SU-DHL-6 (cell line): ENCODE data around the gene FBXO2.

Experiments used
- H2AFZ ChIP-seq: fragments of 200-600 bp; sonication (generic); 2 replicates; pipeline ENCODE4 v1.6.1; 2014; ENCODE audit warnings: low read depth, mild to moderate bottlenecking, moderate library complexity, mixed read lengths, antibody characterized with exemption, low read length; ENCODE audit not compliant: severe bottlenecking
- H3F3A ChIP-seq: fragments of 200-600 bp; shearing (Covaris generic); 2 replicates; pipeline ENCODE4 v1.6.0; 2016; ENCODE audit warnings: antibody characterized with exemption, mild to moderate bottlenecking; ENCODE audit not compliant: insufficient read depth
- H3K27ac ChIP-seq: fragments of 200-600 bp; sonication (generic); 2 replicates; pipeline ENCODE4 v1.5.1; 2016; ENCODE audit warnings: low read depth, mild to moderate bottlenecking, low read length, moderate library complexity, mixed read lengths
- H3K27me3 ChIP-seq: fragments of 200-600 bp; sonication (generic), shearing (Covaris generic); 2 replicates; pipeline ENCODE4 v1.6.0; 2014; ENCODE audit warnings: mild to moderate bottlenecking, low read length
- H3K36me3 ChIP-seq: fragments of 200-600 bp; sonication (generic); 2 replicates; pipeline ENCODE4 v1.6.1; 2014; ENCODE audit warnings: mild to moderate bottlenecking, low read length, mixed read lengths
- H3K4me2 ChIP-seq: fragments of 300-600, 200-600 bp; shearing (Covaris generic), sonication (generic); 2 replicates; pipeline ENCODE4 v1.6.0; 2014; ENCODE audit warnings: low read length, low read depth, mild to moderate bottlenecking; ENCODE audit not compliant: poor library complexity, severe bottlenecking
- H3K4me3 ChIP-seq: fragments of 200-600 bp; sonication (generic); 2 replicates; pipeline ENCODE4 v1.5.1; 2014; ENCODE audit warnings: antibody characterized with exemption, low read length, mild to moderate bottlenecking, mixed read lengths; ENCODE audit not compliant: insufficient read depth, poor library complexity, severe bottlenecking
- H3K79me2 ChIP-seq: fragments of 200-600 bp; sonication (generic); 2 replicates; pipeline ENCODE4 v1.6.1; 2014; ENCODE audit warnings: mild to moderate bottlenecking, low read length, moderate library complexity; ENCODE audit not compliant: insufficient read depth
- H3K9ac ChIP-seq: fragments of 200-600 bp; sonication (generic); 2 replicates; pipeline ENCODE4 v1.7.0; 2014; ENCODE audit warnings: mild to moderate bottlenecking, low read length
- H3K9me2 ChIP-seq: fragments of 200-600 bp; sonication (generic); replicated peaks from 2 replicates; pipeline ENCODE4 v1.6.1; 2014; ENCODE audit warnings: low read length; ENCODE audit not compliant: insufficient read depth
- H3K9me3 ChIP-seq: fragments of 200-600 bp; sonication (generic); 2 replicates; pipeline ENCODE4 v1.6.1; 2014; ENCODE audit warnings: low read length, mixed read lengths; ENCODE audit not compliant: insufficient read depth
- H4K20me1 ChIP-seq: fragments of 200-600 bp; sonication (generic); 2 replicates; pipeline ENCODE4 v1.6.1; 2014; ENCODE audit warnings: low read depth, mild to moderate bottlenecking, antibody characterized with exemption, low read length, moderate library complexity, mixed read lengths
- CTCF ChIP-seq: fragments of 200-600 bp; sonication (generic); IDR thresholded peaks from one replicate; pipeline ENCODE4 v1.5.1; 2017; ENCODE audit warnings: antibody characterized with exemption, mild to moderate bottlenecking, low read length, moderate library complexity; ENCODE audit not compliant: insufficient read depth, poor library complexity, severe bottlenecking
- EZH2phosphoT487 ChIP-seq: fragments of 200-600 bp; sonication (generic), shearing (Covaris generic); conservative IDR thresholded peaks from 2 replicates; pipeline ENCODE4 v1.6.1; 2018; ENCODE audit warnings: mild to moderate bottlenecking, antibody characterized with exemption, low read length, moderate library complexity, mixed read lengths

Gene FBXO2

GRCh38 chr1:11645670-11646265, 8.5 kb downstream of the FBXO2 start:
- H3K27me3 ChIP-seq = no peaks in the 10 kb centered on the region
- H4K20me1 ChIP-seq = no peaks in the 10 kb centered on the region
- no peak for TF ChIP-seq EZH2phosphoT487
- peak; percentile 63 for TF ChIP-seq CTCF
- H3K79me2 ChIP-seq = no peaks in the 10 kb centered on the region
- H3K4me2 ChIP-seq = no peak overlapping the region
- no peak overlapping the region for H2AFZ ChIP-seq
- H3K9ac ChIP-seq = no peak overlapping the region
- H3K9me2 ChIP-seq = no peaks in the 10 kb centered on the region
- no peak overlapping the region for H3K27ac ChIP-seq
- H3K9me3 ChIP-seq = no peaks in the 10 kb centered on the region
- H3K36me3 ChIP-seq = no peaks in the 10 kb centered on the region
- H3F3A ChIP-seq = no peaks in the 10 kb centered on the region
- H3K4me3 ChIP-seq = no peak overlapping the region

GRCh38 chr1:11645270-11645669, 9.0 kb downstream of the FBXO2 start:
- Histone ChIP-seq H3K9ac (no peak overlapping the region), H3K4me2 (no peak overlapping the region), H3K36me3 (no peaks in the 10 kb centered on the region), H3K79me2 (no peaks in the 10 kb centered on the region), H3K9me2 (no peaks in the 10 kb centered on the region), H4K20me1 (no peaks in the 10 kb centered on the region), H3K27me3 (no peaks in the 10 kb centered on the region), H3K27ac (no peak overlapping the region), H3F3A (no peaks in the 10 kb centered on the region), H2AFZ (no peak overlapping the region), H3K9me3 (no peaks in the 10 kb centered on the region), H3K4me3 (no peak overlapping the region)
- TF ChIP-seq CTCF = no peak
- no peak for TF ChIP-seq EZH2phosphoT487

DNA sequence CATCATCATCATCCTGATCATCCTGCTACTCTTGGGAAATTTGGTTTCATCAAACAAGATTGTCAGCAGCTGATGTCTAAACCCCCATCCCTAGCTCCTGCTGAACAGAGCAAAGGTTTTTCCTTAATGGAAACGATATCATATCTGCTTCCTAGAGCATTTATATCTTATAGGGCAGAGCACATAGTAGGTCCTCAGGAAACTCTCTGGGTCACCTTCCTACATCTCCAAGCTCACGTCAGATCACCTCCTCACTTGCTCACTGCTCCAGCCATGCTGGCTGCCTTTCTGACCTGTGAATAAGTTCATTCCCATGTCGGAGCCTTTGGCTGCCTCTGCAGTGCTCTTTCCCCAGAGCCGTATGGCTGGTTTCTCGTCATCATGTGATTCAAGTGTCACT, 10.4 kb downstream of the FBXO2 start:
- Histone ChIP-seq H3K9me3 (no peaks in the 10 kb centered on the region), H2AFZ (no peak overlapping the region), H3K36me3 (no peaks in the 10 kb centered on the region), H3K9me2 (no peaks in the 10 kb centered on the region), H3K27me3 (no peaks in the 10 kb centered on the region), H4K20me1 (no peaks in the 10 kb centered on the region), H3K9ac (no peak overlapping the region), H3K27ac (no peak overlapping the region), H3K4me3 (no peak overlapping the region), H3K79me2 (no peaks in the 10 kb centered on the region), H3K4me2 (no peak overlapping the region), H3F3A (no peaks in the 10 kb centered on the region)
- TF ChIP-seq EZH2phosphoT487 (no peak), CTCF (no peak)
